ENCODE measurements around the gene MYO7B.

DNA sequence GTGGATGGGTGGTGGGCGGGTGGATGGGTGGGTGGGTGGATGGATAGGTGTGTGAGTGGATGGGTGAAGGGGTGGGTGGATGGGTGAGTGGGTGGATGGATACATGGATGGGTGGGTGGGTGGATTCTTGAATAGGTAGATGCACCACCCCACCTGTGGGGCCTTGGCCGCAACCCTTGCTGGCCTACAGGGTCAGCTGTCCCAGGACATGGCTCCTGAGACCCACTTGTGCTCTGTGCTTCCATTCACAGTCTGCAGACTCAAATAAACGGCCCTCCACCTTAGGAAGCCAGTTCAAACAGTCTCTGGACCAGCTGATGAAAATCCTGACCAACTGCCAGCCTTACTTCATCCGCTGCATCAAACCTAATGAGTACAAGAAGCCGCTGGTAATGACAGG, 54.4 kb downstream of the MYO7B start:
- TF ChIP-seq POLR2A (IDR thresholded peaks at IDR 0.05): no peak
- TF ChIP-seq, protein P1, sequence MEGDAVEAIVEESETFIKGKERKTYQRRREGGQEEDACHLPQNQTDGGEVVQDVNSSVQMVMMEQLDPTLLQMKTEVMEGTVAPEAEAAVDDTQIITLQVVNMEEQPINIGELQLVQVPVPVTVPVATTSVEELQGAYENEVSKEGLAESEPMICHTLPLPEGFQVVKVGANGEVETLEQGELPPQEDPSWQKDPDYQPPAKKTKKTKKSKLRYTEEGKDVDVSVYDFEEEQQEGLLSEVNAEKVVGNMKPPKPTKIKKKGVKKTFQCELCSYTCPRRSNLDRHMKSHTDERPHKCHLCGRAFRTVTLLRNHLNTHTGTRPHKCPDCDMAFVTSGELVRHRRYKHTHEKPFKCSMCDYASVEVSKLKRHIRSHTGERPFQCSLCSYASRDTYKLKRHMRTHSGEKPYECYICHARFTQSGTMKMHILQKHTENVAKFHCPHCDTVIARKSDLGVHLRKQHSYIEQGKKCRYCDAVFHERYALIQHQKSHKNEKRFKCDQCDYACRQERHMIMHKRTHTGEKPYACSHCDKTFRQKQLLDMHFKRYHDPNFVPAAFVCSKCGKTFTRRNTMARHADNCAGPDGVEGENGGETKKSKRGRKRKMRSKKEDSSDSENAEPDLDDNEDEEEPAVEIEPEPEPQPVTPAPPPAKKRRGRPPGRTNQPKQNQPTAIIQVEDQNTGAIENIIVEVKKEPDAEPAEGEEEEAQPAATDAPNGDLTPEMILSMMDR (IDR thresholded peaks at IDR 0.05): no peak
- no peak for TF ChIP-seq EP300 (IDR thresholded peaks at IDR 0.05)
